Activated CD8-positive, alpha-beta T cell treated with anti-CD3 and anti-CD28 coated beads, Interleukin-2, amount 10 ng/mL, durations not matched to agents 7 days and 5 days (primary cell): ENCODE measurements around the gene CCDC186. TPM values are rescaled to one million over a fixed set of nuclear protein-coding genes. Genes with fewer than 3 reads are reported as not detected.
"Not testable (repeated sequence)": the region's sequence is repeated elsewhere in the genome, so short reads cannot be mapped to it uniquely, and the experiment has no call there.

Experiments used
- ATAC-seq: fragments of 150-1000 bp; cut with Tn5 transposase; one replicate; pipeline ENCODE4 v1.10.0; 2021; ENCODE audit warnings: moderate library complexity
- CTCF ChIA-PET: fragments of 350-600 bp; sonication (Branson Sonifier 250); formaldehyde crosslinking; loops from one replicate; lab custom pipeline; 2021; ENCODE audit warnings: antibody characterized with exemption; lab: Charles Lee
- POLR2A ChIA-PET: fragments of 350-600 bp; sonication (Branson Sonifier 250); formaldehyde crosslinking; loops from one replicate; lab custom pipeline; 2021; ENCODE audit warnings: antibody characterized with exemption; lab: Charles Lee
- DNase-seq: peaks from one replicate; pipeline ENCODE4 v3.0.0-alpha.2; 2020
- H3K27ac Mint-ChIP-seq: one replicate; pipeline ENCODE4 v1.8.0; 2021; ENCODE audit warnings: mild to moderate bottlenecking, mixed read lengths
- H3K27me3 Mint-ChIP-seq: one replicate; pipeline ENCODE4 v1.8.0; 2021; ENCODE audit warnings: low read depth, mixed read lengths
- H3K36me3 Mint-ChIP-seq: one replicate; pipeline ENCODE4 v1.8.0; 2021; ENCODE audit warnings: low read depth, mixed read lengths
- H3K4me1 Mint-ChIP-seq: one replicate; pipeline ENCODE4 v1.8.0; 2021; ENCODE audit warnings: low read depth, mixed read lengths
- H3K4me3 Mint-ChIP-seq: one replicate; pipeline ENCODE4 v1.8.0; 2021; ENCODE audit warnings: mild to moderate bottlenecking, mixed read lengths
- H3K9me3 Mint-ChIP-seq: one replicate; pipeline ENCODE4 v1.8.0; 2022; ENCODE audit warnings: mixed read lengths; ENCODE audit not compliant: insufficient read depth
- total RNA-seq, 2 experiments: library from RNA; stranded (reverse); gene quantifications; one replicate each; pipeline ENCODE4 v1.2.3, GENCODE V29; 2021

The CCDC186 gene
- total RNA-seq, 2 experiments from 2014 or later, result 12.8 to 13.3 TPM

DNA sequence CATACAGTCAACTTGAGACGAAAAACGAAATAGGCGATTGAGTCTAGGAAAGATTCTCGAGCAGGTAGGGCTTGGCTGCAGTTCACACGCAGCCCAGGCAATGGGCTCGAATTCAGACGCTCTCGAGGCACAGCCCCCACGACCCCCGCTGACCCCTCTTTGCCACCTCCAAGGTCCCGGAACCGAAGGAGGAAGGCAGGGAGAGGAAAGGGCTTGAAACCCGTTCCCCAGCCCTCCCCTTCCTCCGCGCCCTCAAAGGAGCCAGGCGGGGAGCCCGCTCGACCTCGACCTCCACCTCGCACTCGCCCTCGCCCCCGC, 441 bp downstream of the CCDC186 start:
- H3K27ac Mint-ChIP-seq, result peak overlapping the region; percentile 98
- DNase-seq, result no peak
- peaks cover 12% of the 10 kb centered on the region for H3K27me3 Mint-ChIP-seq
- POLR2A ChIA-PET, result interaction anchor here (0.7 to 1.0 kb wide), 3 partner anchors 9 to 213 kb away, joined by 3 to 4 read pairs (median 3); no protein-coding TSS in a partner anchor
- H3K4me3 Mint-ChIP-seq, result peak overlapping the region; percentile 99
- CTCF ChIA-PET, result interaction anchor here (1.7 to 2.0 kb wide), 2 partner anchors 57 to 130 kb away, joined by 4 to 9 read pairs; no protein-coding TSS in a partner anchor
- H3K4me1 Mint-ChIP-seq, result peaks cover 25% of the 10 kb centered on the region
- H3K36me3 Mint-ChIP-seq, result peaks cover 28% of the 10 kb centered on the region
- peaks cover 10% of the 10 kb centered on the region for H3K9me3 Mint-ChIP-seq
- ATAC-seq, result no peak

DNA sequence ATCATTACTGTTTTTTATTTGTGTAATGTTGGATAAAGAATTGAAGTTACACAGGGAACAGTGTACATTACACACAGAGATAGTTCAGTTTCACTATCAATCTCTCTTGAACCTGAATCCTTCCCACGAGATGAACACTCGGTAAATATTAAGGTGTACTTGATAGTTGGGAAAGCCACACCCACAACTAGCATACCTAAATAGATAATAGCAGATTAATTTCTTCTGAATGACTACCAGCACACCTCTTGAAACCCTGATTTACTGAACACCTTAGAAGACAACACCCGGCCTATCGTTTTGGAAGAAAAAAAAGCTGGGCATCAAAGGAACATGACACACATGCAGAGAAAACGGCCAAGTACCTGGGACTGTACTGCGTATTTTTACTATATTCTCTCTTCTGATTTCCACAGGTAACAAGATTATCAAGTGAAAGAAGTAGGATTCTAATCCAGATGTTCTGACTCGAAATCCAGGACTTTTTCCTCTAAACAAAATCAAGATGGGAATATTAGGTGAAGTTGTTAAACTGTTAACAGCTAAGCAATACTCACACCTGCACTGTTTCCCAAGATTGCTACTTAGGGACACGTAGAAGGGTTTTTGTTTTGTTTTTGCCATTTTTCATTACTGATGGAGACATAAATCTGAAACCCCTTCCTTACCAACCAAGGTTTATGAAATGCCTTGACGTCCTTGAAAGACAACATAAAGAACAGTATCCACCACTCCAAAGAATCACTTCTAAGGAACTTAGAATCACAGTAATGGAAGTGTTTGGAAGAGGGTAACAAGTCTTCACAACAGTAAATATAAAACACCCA, 1.0 kb downstream of the CCDC186 start:
- peaks cover 14% of the 10 kb centered on the region for H3K9me3 Mint-ChIP-seq
- peaks cover 32% of the 10 kb centered on the region for H3K36me3 Mint-ChIP-seq
- POLR2A ChIA-PET, result interaction anchor here (0.6 kb wide), 1 partner anchor 875 kb away, joined by 3 read pairs; no protein-coding TSS in a partner anchor
- peak overlapping the region; percentile 98 for H3K27ac Mint-ChIP-seq
- DNase-seq, result no peak
- peaks cover 25% of the 10 kb centered on the region for H3K4me1 Mint-ChIP-seq
- peaks cover 12% of the 10 kb centered on the region for H3K27me3 Mint-ChIP-seq
- no peak for ATAC-seq
- peak overlapping the region; percentile 99 for H3K4me3 Mint-ChIP-seq
- CTCF ChIA-PET, result interaction anchor here (1.7 to 2.0 kb wide), 2 partner anchors 58 to 131 kb away, joined by 4 to 9 read pairs; no protein-coding TSS in a partner anchor

DNA sequence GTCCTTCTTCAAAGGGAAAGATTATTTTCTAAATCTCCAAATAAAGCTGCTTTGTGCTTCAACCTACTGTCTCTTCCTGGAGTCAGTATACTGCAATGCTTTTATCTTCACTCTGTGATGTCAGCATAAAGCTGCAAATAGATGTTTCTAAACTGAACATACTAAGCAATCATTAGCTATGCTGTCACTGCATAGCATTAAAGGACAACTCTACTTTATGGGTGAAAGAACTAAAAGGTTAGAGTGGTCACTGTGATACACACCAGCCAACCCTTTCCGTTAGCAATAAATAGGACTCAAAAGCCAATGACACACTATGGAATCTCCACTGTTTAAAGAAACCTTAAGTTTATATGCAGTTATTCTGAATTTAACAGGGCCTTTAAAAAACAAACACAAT, 1.8 kb downstream of the CCDC186 start:
- Mint-ChIP-seq H3K36me3 (peaks cover 35% of the 10 kb centered on the region), H3K27me3 (peaks cover 8% of the 10 kb centered on the region), H3K4me3 (peak overlapping the region; percentile 99), H3K27ac (peak overlapping the region; percentile 98), H3K4me1 (peaks cover 25% of the 10 kb centered on the region), H3K9me3 (peaks cover 14% of the 10 kb centered on the region)
- ChIA-PET POLR2A (no interaction called here), CTCF (interaction anchor here (0.9 to 1.2 kb wide), 2 partner anchors 12 to 132 kb away, joined by 3 to 4 read pairs; no protein-coding TSS in a partner anchor)
- ATAC-seq (no peak), DNase-seq (no peak)

DNA sequence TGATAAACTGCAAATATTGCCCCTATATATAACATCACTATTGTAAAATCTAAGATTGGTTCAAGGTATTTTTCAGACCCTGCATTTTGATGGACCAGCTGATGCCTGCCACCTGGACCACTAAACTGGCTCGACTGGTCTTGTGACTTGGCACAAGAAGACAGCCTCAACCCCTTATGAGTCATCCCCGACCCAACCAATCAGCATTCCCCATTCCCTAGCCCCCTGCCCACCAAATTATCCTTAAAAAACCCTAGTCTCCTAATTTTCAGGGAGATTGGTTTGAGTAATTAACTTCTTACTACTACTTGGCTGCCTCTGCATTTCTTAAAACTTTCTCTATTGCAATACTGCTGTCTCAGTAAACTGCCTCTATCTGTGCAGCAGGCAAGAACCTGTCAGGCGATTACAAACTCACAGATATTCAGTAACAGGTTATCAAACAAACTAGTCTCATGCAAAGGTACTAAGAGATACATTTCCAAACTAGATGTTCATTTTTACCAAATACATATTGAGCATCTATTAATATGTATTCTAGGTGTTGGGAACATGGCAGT, 5.5 kb downstream of the CCDC186 start:
- ChIA-PET POLR2A (no interaction called here), CTCF (no interaction called here)
- H3K36me3 Mint-ChIP-seq, result peaks cover 48% of the 10 kb centered on the region
- no peak overlapping the region for H3K27ac Mint-ChIP-seq
- H3K27me3 Mint-ChIP-seq, result no peaks in the 10 kb centered on the region
- no peak overlapping the region for H3K4me3 Mint-ChIP-seq
- ATAC-seq (no peak), DNase-seq (no peak)
- peaks cover 30% of the 10 kb centered on the region for H3K4me1 Mint-ChIP-seq
- peaks cover 14% of the 10 kb centered on the region for H3K9me3 Mint-ChIP-seq

DNA sequence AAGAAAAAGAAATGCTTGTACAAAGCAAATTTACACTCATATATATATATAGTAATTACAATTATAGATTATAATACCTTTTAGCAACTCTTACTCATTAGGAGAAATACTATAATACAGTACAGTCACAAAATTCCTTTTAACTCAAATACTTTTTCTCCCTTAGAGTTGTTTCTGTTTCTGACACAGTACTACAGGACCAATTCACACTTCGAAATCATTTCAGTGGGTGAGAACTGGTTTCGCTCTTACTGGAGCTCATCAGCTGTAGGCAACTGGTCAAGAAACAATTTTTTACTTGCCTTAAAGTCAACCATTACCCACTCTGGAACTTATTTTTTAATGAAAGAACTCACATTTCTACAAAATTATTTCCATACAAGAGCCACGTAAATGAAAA, 6.0 kb downstream of the CCDC186 start:
- peaks cover 32% of the 10 kb centered on the region for H3K4me1 Mint-ChIP-seq
- POLR2A ChIA-PET, result no interaction called here
- H3K4me3 Mint-ChIP-seq, result no peak overlapping the region
- ATAC-seq (no peak), DNase-seq (no peak)
- H3K27ac Mint-ChIP-seq, result no peak overlapping the region
- peaks cover 53% of the 10 kb centered on the region for H3K36me3 Mint-ChIP-seq
- peaks cover 14% of the 10 kb centered on the region for H3K9me3 Mint-ChIP-seq
- H3K27me3 Mint-ChIP-seq, result no peaks in the 10 kb centered on the region
- CTCF ChIA-PET, result no interaction called here

DNA sequence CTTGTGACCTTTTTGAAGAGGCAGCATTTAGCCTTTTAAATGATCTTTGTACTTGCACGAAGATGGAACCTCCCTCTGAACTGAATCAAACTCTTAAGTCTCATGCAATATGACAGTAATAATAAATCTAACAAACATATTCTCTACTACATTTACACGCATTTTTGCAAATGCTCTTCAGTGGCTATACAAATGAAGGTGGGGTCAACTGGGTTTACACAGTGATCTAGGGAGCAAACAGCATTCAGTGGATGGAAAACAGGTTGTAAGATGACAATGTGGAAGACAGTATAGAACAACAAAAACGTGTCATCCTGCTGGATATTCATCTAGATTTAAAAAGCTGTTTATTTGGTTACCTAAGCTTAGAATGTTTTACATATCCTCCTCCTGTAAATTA, 7.5 kb downstream of the CCDC186 start:
- peaks cover 60% of the 10 kb centered on the region for H3K36me3 Mint-ChIP-seq
- peaks cover 23% of the 10 kb centered on the region for H3K4me1 Mint-ChIP-seq
- H3K4me3 Mint-ChIP-seq, result no peak overlapping the region
- peaks cover 14% of the 10 kb centered on the region for H3K9me3 Mint-ChIP-seq
- ChIA-PET CTCF (interaction anchor here (0.6 kb wide), 1 partner anchor 288 kb away, joined by 3 read pairs; no protein-coding TSS in a partner anchor), POLR2A (no interaction called here)
- no peak for ATAC-seq
- H3K27me3 Mint-ChIP-seq, result no peaks in the 10 kb centered on the region
- H3K27ac Mint-ChIP-seq, result no peak overlapping the region
- no peak for DNase-seq

DNA sequence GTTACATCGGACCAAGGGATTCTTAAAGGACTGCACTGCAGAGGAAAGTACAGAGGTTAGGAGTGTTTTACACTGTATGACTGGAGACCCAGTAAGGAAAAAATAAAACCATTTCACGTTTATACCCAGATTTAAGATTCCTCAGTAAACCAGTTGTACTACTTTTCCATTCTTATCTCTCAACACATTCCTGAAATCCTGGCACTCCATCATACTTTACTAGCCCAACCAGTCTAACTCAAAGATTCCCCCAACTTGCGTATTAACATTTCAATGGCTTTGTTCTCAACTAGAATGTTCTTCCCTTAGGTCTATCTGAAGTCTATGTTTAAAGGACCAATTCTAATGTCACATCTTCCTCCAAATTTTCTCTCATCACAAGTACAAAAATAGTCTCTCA, 8.0 kb downstream of the CCDC186 start:
- Mint-ChIP-seq H3K36me3 (peaks cover 61% of the 10 kb centered on the region), H3K27ac (no peak overlapping the region), H3K4me3 (no peak overlapping the region), H3K4me1 (peaks cover 23% of the 10 kb centered on the region), H3K27me3 (no peaks in the 10 kb centered on the region), H3K9me3 (peaks cover 14% of the 10 kb centered on the region)
- ATAC-seq, result no peak
- CTCF ChIA-PET, result no interaction called here
- POLR2A ChIA-PET, result interaction anchor here (0.6 kb wide), 2 partner anchors 9 to 468 kb away, joined by 5 read pairs; no protein-coding TSS in a partner anchor
- no peak for DNase-seq

DNA sequence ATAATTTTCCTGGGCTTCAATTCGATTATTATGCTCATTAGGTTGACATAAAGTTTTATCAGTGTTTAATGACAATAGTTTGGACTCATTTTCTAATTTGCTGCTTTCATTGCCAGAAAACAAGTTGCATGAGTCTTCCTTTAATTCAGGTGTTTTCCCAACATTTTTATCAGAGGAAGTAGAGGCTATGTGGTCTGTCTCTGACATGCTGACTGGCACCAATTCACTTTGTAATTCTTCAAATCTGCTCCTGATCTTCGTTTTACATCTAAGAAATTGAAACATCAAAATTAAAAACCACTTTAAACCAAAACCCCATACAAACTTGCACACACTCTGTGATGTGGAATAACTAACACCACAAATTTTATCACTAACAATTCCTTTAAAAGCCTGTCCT, 10.9 kb downstream of the CCDC186 start:
- no peaks in the 10 kb centered on the region for H3K27me3 Mint-ChIP-seq
- no peak for ATAC-seq
- POLR2A ChIA-PET, result no interaction called here

DNA sequence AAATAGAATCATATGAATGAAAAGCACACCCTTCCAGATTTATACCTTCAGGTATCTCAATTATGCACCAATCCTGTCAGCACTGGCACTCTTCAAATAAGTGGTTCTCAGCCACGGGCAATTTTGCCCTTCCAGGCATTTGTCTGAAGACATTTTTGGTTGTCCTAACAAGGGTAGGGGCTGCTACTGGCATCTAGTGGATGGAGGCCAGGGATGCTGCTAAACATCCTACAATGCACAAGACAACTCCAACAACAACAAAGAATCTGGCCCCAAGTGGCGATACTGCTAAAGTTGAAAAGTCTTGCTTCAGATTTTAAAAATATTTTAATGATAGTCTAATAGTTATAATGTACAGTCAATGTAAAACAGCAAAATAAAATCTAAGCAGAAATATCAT, 16.1 kb downstream of the CCDC186 start:
- ATAC-seq (no peak), DNase-seq (no peak)
- Mint-ChIP-seq H3K9me3 (no peaks in the 10 kb centered on the region), H3K27me3 (no peaks in the 10 kb centered on the region), H3K27ac (no peak overlapping the region), H3K36me3 (peaks cover 26% of the 10 kb centered on the region), H3K4me3 (no peak overlapping the region), H3K4me1 (peaks cover 4% of the 10 kb centered on the region)
- ChIA-PET CTCF (no interaction called here), POLR2A (no interaction called here)

More for the DNA sequence above, 10.9 kb downstream of the CCDC186 start:
- Mint-ChIP-seq H3K4me3 (no peak overlapping the region), H3K9me3 (no peaks in the 10 kb centered on the region), H3K36me3 (peaks cover 45% of the 10 kb centered on the region), H3K4me1 (peaks cover 20% of the 10 kb centered on the region), H3K27ac (no peak overlapping the region)
- CTCF ChIA-PET, result no interaction called here
- no peak for DNase-seq

DNA sequence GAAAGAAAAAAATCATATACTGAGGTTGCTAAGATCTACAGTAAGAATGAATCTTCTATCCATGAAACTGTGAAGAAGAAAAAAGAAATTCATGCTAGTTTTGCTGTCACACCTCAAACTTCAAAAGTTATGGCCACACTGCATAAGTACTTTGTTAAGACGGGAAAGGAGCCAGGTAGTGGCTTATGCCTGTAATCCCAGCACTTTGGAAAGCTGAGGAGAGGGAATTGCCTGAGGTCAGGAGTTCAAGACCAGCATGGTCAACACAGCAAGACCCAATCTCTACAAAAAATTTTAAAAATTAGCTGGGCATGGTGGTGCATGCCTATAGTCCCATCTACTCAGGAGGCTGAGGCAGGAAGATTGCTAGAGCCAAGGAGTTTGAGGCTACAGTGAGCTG, 22.1 kb downstream of the CCDC186 start:
- DNase-seq (no peak), ATAC-seq (no peak)
- no peaks in the 10 kb centered on the region for H3K4me1 Mint-ChIP-seq
- no peak overlapping the region for H3K4me3 Mint-ChIP-seq
- POLR2A ChIA-PET, result no interaction called here
- CTCF ChIA-PET, result no interaction called here
- H3K9me3 Mint-ChIP-seq, result no peaks in the 10 kb centered on the region
- no peaks in the 10 kb centered on the region for H3K27me3 Mint-ChIP-seq
- H3K36me3 Mint-ChIP-seq, result peaks cover 33% of the 10 kb centered on the region
- H3K27ac Mint-ChIP-seq, result no peak overlapping the region

DNA sequence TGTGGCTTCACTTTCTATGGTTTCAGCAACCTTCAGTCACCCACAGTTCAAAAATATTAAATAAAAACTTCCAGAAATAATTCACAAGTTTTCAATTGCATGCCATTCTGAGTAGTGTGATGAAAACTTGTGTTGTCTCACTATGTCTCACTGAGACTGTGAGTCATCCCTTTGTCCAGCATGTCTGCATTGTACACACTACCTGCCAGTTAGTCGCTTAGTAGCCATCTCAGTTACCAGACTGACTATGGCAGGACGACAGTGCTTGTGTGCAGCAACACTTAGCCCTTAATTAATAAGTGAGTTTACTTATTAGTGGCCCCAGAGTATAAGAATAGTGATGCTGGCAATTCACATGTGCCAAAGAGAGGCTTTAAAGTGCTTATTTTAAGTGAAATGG, 22.5 kb downstream of the CCDC186 start:
- ChIA-PET CTCF (no interaction called here), POLR2A (no interaction called here)
- no peak overlapping the region for H3K27ac Mint-ChIP-seq
- no peaks in the 10 kb centered on the region for H3K27me3 Mint-ChIP-seq
- no peak for ATAC-seq
- H3K9me3 Mint-ChIP-seq, result no peaks in the 10 kb centered on the region
- H3K36me3 Mint-ChIP-seq, result peaks cover 33% of the 10 kb centered on the region
- H3K4me1 Mint-ChIP-seq, result no peaks in the 10 kb centered on the region
- DNase-seq, result no peak
- no peak overlapping the region for H3K4me3 Mint-ChIP-seq

DNA sequence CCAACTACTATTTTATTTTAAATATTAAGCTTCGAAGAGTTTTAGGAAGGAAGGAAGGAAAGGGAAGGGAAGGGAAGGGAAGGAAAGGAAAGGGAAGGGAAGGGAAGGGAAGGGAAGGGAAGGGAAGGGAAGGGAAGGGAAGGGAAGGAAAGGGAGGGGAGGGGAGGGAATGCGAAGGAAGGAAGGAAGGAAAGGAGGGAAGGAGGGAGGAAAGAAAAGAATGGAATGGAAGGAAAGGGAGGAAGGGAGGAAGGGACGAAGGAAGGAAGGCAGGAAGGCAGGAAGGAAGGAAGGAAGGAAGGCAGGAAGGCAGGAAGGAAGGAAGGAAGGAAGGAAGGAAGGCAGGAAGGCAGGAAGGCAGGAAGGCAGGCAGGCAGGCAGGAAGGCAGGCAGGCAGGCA, 24.5 kb downstream of the CCDC186 start:
- H3K27ac Mint-ChIP-seq, H3K9me3 Mint-ChIP-seq, ATAC-seq, H3K4me1 Mint-ChIP-seq, H3K27me3 Mint-ChIP-seq, DNase-seq, POLR2A ChIA-PET, H3K4me3 Mint-ChIP-seq, CTCF ChIA-PET: not testable (repeated sequence)
- H3K36me3 Mint-ChIP-seq, result peaks cover 32% of the 10 kb centered on the region
